ENCODE data around the gene GATAD2A. TPM values are rescaled to one million over a fixed set of nuclear protein-coding genes. Genes with fewer than 3 reads are reported as not detected.

The GATAD2A gene
- total RNA-seq, 1 donor from 2014 or later: 163 TPM

DNA sequence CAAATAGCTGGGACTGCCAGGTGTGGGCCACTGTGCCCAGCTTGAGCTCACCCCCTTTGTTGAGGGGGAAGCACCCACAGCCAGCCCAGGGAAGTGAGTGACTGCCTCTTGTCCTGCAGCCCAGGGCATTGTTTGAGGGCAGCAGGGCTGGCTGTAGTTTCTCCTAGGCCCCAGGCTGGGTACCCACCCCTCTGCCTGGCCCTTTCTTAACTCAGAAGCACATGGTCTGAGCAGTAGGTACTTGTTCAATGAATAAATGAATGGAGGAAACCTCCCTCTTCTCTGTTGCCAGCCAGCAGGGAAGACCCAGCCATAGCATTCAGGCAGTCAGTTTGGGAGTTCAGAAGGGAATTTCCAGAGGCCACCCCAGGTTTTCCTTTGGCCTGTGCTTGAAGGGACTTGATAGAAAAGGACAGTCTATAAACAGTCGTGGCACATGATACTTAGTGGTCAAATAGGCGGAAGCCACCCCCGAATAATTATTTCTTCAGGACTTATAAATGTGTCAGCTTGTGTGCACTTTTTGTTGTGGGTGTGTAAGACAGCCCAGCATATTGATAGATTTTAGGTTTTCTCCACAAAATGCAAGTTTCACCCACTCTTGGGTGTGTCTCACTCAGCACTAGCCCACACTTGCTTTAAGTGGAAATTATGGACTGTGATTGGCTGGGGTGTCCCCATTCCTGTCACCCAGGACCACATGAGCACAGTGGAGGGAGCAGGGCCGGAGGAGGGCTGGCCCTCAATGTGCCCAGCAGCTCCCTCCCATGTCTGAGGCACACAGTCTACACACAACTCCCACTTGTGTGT lies 33.1 kb downstream of the GATAD2A start:
- H3K4me1 ChIP-seq (ENCODE audit: insufficient read depth, low read length): no peaks in the 10 kb centered on the region

DNA sequence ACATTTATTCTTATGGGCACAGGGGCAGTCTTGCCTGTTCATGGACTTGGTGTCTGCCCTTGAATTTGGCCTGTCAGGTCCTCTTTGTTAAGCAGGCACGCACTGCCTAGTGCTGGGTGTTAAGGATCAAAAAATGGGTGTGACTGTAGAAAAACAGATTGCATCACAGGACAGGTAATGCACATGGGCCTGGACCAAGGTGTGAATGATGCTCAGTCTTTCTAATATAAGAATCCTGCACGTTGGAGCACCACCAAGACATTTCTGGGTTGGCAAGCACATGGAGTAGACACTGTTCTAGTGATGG lies 33.7 kb downstream of the GATAD2A start:
- Mint-ChIP-seq H3K4me3 (ENCODE audit: unreplicated experiment) (no peak overlapping the region), H3K36me3 (ENCODE audit: low read depth, unreplicated experiment) (peaks cover 9% of the 10 kb centered on the region), H3K27me3 (ENCODE audit: low read depth, unreplicated experiment) (no peaks in the 10 kb centered on the region), H3K4me1 (ENCODE audit: low read depth, unreplicated experiment) (peaks cover 6% of the 10 kb centered on the region), H3K9me3 (ENCODE audit: unreplicated experiment) (no peaks in the 10 kb centered on the region), H3K27ac (ENCODE audit: unreplicated experiment) (no peak overlapping the region)
- DNase-seq (ENCODE audit: low read depth) (no peak), FAIRE-seq (no peak)
- H3K36me3 ChIP-seq (ENCODE audit: insufficient read depth, low read length): no peaks in the 10 kb centered on the region
- peaks cover 94% of the 10 kb centered on the region for H4K20me1 ChIP-seq (ENCODE audit: insufficient read depth, low read length)
- no peaks in the 10 kb centered on the region for H3K4me1 ChIP-seq (ENCODE audit: insufficient read depth, low read length)
- TF ChIP-seq EZH2 (IDR thresholded peaks at IDR 0.05; ENCODE audit: insufficient read depth, low read length) (no peak), CTCF (IDR thresholded peaks at IDR 0.05; ENCODE audit: insufficient read depth, low read depth, low read length) (no peak)
- H3K4me2 ChIP-seq (ENCODE audit: low read length): no peak overlapping the region
- no peak overlapping the region for H3K9ac ChIP-seq (ENCODE audit: low read length)
- no peaks in the 10 kb centered on the region for H3K9me3 ChIP-seq (ENCODE audit: insufficient read depth, low read depth, low read length)
- H3K79me2 ChIP-seq (ENCODE audit: insufficient read depth, low read length): peaks cover 95% of the 10 kb centered on the region
- no peak overlapping the region for H2AFZ ChIP-seq (ENCODE audit: low read depth, low read length)
- H3K4me3 ChIP-seq (ENCODE audit: insufficient read depth, low read depth, low read length): no peak overlapping the region
- H3K27ac ChIP-seq (ENCODE audit: low read depth, low read length): no peak overlapping the region
- H3K27me3 ChIP-seq (ENCODE audit: insufficient read depth, low read length): no peaks in the 10 kb centered on the region

More for the DNA sequence above, 33.1 kb downstream of the GATAD2A start:
- Mint-ChIP-seq H3K4me3 (ENCODE audit: unreplicated experiment) (no peak overlapping the region), H3K36me3 (ENCODE audit: low read depth, unreplicated experiment) (peaks cover 7% of the 10 kb centered on the region), H3K27me3 (ENCODE audit: low read depth, unreplicated experiment) (no peaks in the 10 kb centered on the region), H3K9me3 (ENCODE audit: unreplicated experiment) (no peaks in the 10 kb centered on the region), H3K27ac (ENCODE audit: unreplicated experiment) (no peak overlapping the region), H3K4me1 (ENCODE audit: low read depth, unreplicated experiment) (peaks cover 6% of the 10 kb centered on the region)
- Histone ChIP-seq H3K27me3 (ENCODE audit: insufficient read depth, low read length) (no peaks in the 10 kb centered on the region), H3K9me3 (ENCODE audit: insufficient read depth, low read depth, low read length) (no peaks in the 10 kb centered on the region), H2AFZ (ENCODE audit: low read depth, low read length) (no peak overlapping the region), H4K20me1 (ENCODE audit: insufficient read depth, low read length) (peaks cover 94% of the 10 kb centered on the region), H3K27ac (ENCODE audit: low read depth, low read length) (no peak overlapping the region), H3K9ac (ENCODE audit: low read length) (no peak overlapping the region), H3K36me3 (ENCODE audit: insufficient read depth, low read length) (no peaks in the 10 kb centered on the region), H3K4me2 (ENCODE audit: low read length) (no peak overlapping the region), H3K4me3 (ENCODE audit: insufficient read depth, low read depth, low read length) (no peak overlapping the region), H3K79me2 (ENCODE audit: insufficient read depth, low read length) (peaks cover 95% of the 10 kb centered on the region)
- DNase-seq (ENCODE audit: low read depth) (no peak), FAIRE-seq (no peak)
- no peak for TF ChIP-seq EZH2 (IDR thresholded peaks at IDR 0.05; ENCODE audit: insufficient read depth, low read length)

DNA sequence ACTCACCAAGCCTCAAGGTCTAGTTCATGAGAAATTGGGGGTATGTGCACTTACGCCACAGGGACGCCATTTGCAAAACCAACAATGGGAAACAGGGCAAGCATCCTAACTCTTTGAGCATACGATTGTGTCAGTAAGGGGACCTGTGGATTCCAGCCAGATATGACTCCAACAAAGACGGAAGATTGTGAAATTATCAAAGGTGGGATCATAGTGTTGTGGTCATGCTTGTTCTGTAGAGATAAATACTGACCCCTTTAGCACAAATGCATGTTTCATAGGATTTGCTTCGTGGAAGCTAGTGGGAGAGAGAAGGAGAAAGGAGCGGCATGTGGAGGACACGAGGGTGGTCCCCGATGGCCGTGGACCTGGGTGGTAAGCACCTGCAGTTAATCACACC lies 37.8 kb downstream of the GATAD2A start:
- Mint-ChIP-seq H3K27ac (ENCODE audit: unreplicated experiment) (peak overlapping the region; percentile 10), H3K27me3 (ENCODE audit: low read depth, unreplicated experiment) (no peaks in the 10 kb centered on the region), H3K9me3 (ENCODE audit: unreplicated experiment) (no peaks in the 10 kb centered on the region), H3K4me1 (ENCODE audit: low read depth, unreplicated experiment) (peaks cover 35% of the 10 kb centered on the region), H3K4me3 (ENCODE audit: unreplicated experiment) (no peak overlapping the region), H3K36me3 (ENCODE audit: low read depth, unreplicated experiment) (peaks cover 17% of the 10 kb centered on the region)
- Histone ChIP-seq H3K9ac (ENCODE audit: low read length) (no peak overlapping the region), H3K4me3 (ENCODE audit: insufficient read depth, low read depth, low read length) (no peak overlapping the region), H3K36me3 (ENCODE audit: insufficient read depth, low read length) (no peaks in the 10 kb centered on the region), H3K4me1 (ENCODE audit: insufficient read depth, low read length) (peaks cover 21% of the 10 kb centered on the region), H4K20me1 (ENCODE audit: insufficient read depth, low read length) (peaks cover 95% of the 10 kb centered on the region), H3K4me2 (ENCODE audit: low read length) (no peak overlapping the region), H3K9me3 (ENCODE audit: insufficient read depth, low read depth, low read length) (no peaks in the 10 kb centered on the region), H3K27ac (ENCODE audit: low read depth, low read length) (no peak overlapping the region), H3K79me2 (ENCODE audit: insufficient read depth, low read length) (peaks cover 94% of the 10 kb centered on the region), H2AFZ (ENCODE audit: low read depth, low read length) (no peak overlapping the region), H3K27me3 (ENCODE audit: insufficient read depth, low read length) (no peaks in the 10 kb centered on the region)
- TF ChIP-seq CTCF (IDR thresholded peaks at IDR 0.05; ENCODE audit: insufficient read depth, low read depth, low read length) (no peak), EZH2 (IDR thresholded peaks at IDR 0.05; ENCODE audit: insufficient read depth, low read length) (no peak)
- FAIRE-seq (no peak), DNase-seq (ENCODE audit: low read depth) (no peak)

Measured in astrocyte (in vitro differentiated cells and primary cell).